ENCODE results near the gene EEF1AKMT1. TPM values are rescaled to one million over a fixed set of nuclear protein-coding genes. Genes with fewer than 3 reads are reported as not detected.

Gene EEF1AKMT1
- total RNA-seq, 4 donors from 2014 or later, result 7.4 to 20.0 (median 13.4) TPM

- TF ChIP-seq CTCF (IDR thresholded peaks at IDR 0.05), result no peak
- ATAC-seq (ENCODE audit: low FRiP score), result no peak
- no peak for DNase-seq (ENCODE audit: low spot score)
Measured at GRCh38 chr13:20812890-20813289, 39.1 kb upstream of the EEF1AKMT1 start.

- DNase-seq (ENCODE audit: low spot score), result no peak
- TF ChIP-seq CTCF (IDR thresholded peaks at IDR 0.05), result no peak
- ATAC-seq (ENCODE audit: low FRiP score), result no peak
Measured at GRCh38 chr13:20810808-20811207, 37.0 kb upstream of the EEF1AKMT1 start.

GRCh38 chr13:20808874-20809273, 35.1 kb upstream of the EEF1AKMT1 start:
- no peak for TF ChIP-seq CTCF (IDR thresholded peaks at IDR 0.05)
- DNase-seq (ENCODE audit: low spot score) (no peak), ATAC-seq (ENCODE audit: low FRiP score) (no peak)

DNA sequence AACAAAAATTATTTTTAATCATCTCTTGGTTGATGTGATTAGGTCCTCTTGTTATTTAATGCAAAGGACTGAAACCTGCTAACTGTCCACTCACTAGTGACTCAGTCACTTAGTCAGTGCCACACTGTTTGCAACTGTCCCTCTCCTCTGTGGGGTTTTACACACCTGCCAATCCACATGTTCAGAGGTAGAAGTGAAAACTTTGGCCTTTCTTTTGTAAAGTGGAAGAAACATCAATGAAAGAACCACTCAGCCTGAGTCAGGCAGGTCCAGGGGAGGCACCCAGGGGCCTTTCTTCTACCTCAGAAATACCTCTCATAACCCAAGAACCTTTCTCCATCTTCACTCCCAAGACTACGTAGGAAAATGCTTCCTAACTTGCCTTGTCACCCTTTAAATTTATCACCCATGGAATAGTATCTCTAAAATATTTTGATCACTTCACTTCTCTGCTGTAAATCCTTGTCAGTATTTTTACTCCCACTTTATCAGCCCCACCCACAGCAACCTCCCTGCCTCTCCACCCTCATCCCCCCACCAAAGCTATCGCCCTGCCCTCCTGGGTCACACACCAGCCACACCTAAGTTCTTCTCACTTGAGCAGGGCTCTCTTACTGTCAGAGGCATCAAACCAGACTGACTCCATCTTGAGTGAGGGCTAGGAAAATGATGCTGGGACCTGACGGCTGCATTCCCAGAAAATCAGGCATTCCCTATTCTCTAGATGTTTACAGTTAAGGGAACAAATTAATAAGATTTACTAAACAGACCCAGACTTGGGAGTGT, 29.6 kb upstream of the EEF1AKMT1 start:
- no peak for TF ChIP-seq CTCF (IDR thresholded peaks at IDR 0.05)
- DNase-seq (ENCODE audit: low spot score), result no peak
- no peak for ATAC-seq (ENCODE audit: low FRiP score)

GRCh38 chr13:20801707-20802106, 27.9 kb upstream of the EEF1AKMT1 start:
- DNase-seq (ENCODE audit: low spot score) (no peak), ATAC-seq (ENCODE audit: low FRiP score) (no peak)
- no peak for TF ChIP-seq CTCF (IDR thresholded peaks at IDR 0.05)

- no peak for TF ChIP-seq CTCF (IDR thresholded peaks at IDR 0.05)
- ATAC-seq (ENCODE audit: low FRiP score) (no peak), DNase-seq (ENCODE audit: low spot score) (no peak)
Measured at GRCh38 chr13:20799726-20800416, 26.1 kb upstream of the EEF1AKMT1 start.

- ATAC-seq (ENCODE audit: low FRiP score), result no peak
- no peak for TF ChIP-seq CTCF (IDR thresholded peaks at IDR 0.05)
- no peak for DNase-seq (ENCODE audit: low spot score)
Measured at GRCh38 chr13:20798027-20798426, 24.3 kb upstream of the EEF1AKMT1 start.
